Hematopoietic multipotent progenitor cell treated with erythropoietin and hydrocortisone succinate and interleukin-3 and kit ligand, for 4 days (in vitro differentiated cells): ENCODE data around the gene SCYGR7.
"Not testable (repeated sequence)": the region's sequence is repeated elsewhere in the genome, so short reads cannot be mapped to it uniquely, and the experiment has no call there.

Source experiments
- DNase-seq: peaks from one replicate; pipeline ENCODE4 v3.0.0-alpha.2; 2015

SCYGR7 gene

GRCh38 chr2:227728035-227728434 lies at the start of gene SCYGR7:
Gene SCYGR7, plus strand, starts transcription at chr2:227728335. Its CDS starts 0 bp downstream, at chr2:227728335.
- DNase-seq, result no peak

- no peak for DNase-seq
Measured at GRCh38 chr2:227684258-227684657, 43.9 kb upstream of the SCYGR7 start.

DNA sequence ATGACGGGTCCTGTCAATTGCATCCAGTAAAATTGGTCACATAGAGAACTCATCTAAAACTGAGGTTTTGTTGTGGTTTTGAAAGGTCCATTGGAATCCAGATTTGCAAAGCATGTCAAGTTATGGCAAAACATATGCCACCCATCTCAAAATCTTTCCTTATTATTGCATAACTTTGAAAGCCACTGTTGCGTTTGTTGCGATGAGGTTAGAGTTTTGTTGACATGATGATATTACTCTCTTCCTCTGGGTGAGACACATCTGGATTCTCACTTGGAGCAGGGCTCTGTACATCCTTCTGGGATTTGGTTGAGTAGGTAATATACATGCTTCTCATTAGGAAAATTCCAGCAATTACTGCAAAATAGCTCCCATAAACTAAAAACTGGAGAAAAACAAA lies 40.9 kb upstream of the SCYGR7 start:
- DNase-seq, result no peak

DNA sequence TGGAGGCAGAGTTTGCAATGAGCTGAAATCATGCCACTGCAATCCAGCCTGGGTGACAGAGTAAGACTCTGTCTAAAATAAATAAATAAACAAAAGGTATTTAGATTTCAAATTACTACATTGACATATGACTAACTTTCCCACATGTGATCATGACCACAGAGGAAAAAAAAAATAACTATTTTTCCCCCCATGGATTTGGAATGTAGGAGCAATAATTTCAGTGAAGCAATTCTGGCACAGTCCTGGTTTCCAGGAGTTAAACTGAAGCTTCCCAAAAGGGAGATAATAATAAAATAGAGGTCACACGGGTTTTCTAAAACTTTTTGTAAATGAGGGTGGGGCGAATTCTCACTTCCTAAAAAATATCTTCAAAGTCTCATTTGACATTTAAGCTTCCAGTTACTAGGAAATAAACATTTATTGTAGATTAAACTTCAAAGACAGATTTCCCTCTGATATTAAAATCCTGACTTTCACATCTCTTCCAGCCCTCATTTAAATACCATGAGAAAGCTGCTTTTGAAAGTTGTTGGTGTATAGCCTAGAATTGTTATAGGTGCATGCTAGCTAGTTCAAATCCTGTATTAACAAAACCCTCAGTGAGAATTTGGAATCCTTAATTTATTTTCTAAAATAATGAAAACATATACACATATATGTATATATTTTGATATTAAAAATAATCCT lies 31.0 kb upstream of the SCYGR7 start:
- DNase-seq, result no peak

DNA sequence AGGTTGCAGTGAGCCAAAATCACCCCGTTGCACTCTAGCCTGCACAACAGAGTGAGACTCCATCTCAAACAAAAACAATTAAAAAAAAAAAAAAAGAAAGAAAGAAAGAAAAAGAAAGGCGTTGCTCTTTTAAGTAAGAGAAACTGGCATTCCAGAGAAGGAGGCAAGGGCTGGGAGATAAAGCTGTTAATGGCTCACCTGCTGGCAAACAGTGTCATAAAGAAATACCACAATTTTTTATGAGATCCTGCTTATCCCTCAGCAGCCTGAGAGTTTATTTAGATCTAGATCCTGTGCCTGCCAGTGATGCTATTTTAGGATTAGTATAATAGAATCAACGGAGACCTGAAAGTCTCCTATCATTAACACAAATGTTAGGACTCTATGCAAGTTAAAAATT lies 26.6 kb upstream of the SCYGR7 start:
- no peak for DNase-seq

DNA sequence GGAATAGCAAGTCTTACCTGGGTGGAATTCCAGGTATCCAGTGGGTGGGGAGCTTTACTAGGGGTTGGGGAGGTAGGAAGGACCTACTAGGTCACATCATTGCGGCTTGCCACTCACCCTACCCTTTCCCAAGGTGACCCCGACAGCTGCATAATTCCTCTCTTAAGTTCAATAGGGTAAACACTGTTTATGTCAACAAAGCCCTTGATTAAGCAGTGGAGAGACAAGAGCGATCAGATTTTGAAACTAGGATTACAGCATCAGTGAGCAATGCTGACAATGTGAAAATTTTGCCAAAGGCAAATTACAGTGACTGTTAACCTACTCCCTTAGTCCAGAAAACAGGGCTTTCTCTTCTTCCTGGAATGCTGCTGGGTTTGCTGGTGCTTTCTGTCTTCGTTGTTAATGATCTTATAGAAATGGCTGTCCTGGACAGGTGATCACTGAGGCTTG lies 24.8 kb upstream of the SCYGR7 start:
- no peak for DNase-seq

GRCh38 chr2:227703961-227704360 lies 24.2 kb upstream of the SCYGR7 start:
- DNase-seq, result no peak

GRCh38 chr2:227706859-227707258 lies 21.3 kb upstream of the SCYGR7 start:
- no peak for DNase-seq

GRCh38 chr2:227707390-227707789 lies 20.7 kb upstream of the SCYGR7 start:
- DNase-seq, result no peak

DNA sequence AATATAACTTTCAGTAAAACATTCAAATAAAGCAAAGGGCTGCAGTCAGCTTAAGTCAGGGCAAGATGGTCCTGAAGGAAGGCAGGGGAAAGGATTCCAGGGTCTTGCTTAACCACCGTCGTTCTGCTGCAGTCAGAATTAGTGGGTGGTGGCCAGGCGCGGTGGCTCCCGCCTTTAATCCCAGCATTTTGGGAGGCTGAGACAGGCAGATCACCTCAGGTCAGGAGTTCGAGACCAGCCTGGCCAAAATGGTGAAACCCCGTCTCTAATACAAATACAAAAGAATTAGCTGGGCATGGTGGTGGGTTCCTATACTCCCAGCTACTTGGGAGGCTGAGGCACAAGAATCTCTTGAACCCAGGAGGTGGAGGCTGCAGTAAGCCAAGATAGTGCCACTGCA lies 17.1 kb upstream of the SCYGR7 start:
- no peak for DNase-seq

DNA sequence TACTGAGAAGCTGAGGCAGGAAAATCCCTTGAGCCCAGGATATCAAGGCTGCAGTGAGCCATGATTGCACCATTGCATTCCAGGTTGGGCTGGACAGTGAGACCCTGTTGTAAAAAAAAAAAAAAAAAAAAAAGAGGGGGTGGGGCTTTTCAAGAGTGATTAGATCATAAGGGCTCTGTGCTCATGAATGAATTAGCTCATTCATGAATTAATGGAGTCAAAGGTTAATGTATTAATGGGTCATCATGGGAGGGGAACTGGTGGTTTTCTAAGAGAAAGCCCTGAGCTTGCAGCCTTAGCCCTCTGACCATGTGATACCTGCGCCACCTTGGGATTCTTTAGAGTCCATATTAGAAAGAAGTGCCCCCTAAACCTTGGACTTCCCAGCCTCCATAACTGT lies 14.8 kb upstream of the SCYGR7 start:
- DNase-seq, result no peak

- no peak for DNase-seq
Measured at GRCh38 chr2:227716501-227716900, 11.6 kb upstream of the SCYGR7 start.

GRCh38 chr2:227717687-227718567 lies 10.2 kb upstream of the SCYGR7 start, which contains the start of gene SLC19A3:
Gene SLC19A3, minus strand, starts transcription at chr2:227718028. Its CDS starts 15,710 bp downstream, at chr2:227702318.
- DNase-seq, result peak; percentile 20

GRCh38 chr2:227719641-227720040 lies 8.5 kb upstream of the SCYGR7 start:
- no peak for DNase-seq

- no peak for DNase-seq
Measured at GRCh38 chr2:227720680-227721079, 7.5 kb upstream of the SCYGR7 start.

DNA sequence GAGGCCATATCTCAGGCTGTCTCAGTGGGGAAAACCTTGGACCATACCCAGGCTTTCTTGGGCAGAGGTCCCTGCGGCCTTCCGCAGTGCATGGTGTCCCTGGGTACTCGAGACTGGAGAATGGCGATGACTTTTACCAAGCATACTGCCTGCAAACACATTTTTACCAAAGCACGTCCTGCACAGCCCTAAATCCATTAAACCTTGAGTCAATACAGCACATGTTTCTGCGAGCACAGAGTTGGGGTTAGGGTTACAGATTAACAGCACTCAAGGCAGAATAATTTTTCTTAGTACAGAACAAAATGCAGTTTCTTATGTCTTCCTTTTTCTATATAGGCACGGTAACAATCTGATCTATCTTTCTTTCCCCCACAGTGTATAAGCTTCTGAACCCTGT lies 5.3 kb upstream of the SCYGR7 start:
- not testable (repeated sequence) for DNase-seq

DNA sequence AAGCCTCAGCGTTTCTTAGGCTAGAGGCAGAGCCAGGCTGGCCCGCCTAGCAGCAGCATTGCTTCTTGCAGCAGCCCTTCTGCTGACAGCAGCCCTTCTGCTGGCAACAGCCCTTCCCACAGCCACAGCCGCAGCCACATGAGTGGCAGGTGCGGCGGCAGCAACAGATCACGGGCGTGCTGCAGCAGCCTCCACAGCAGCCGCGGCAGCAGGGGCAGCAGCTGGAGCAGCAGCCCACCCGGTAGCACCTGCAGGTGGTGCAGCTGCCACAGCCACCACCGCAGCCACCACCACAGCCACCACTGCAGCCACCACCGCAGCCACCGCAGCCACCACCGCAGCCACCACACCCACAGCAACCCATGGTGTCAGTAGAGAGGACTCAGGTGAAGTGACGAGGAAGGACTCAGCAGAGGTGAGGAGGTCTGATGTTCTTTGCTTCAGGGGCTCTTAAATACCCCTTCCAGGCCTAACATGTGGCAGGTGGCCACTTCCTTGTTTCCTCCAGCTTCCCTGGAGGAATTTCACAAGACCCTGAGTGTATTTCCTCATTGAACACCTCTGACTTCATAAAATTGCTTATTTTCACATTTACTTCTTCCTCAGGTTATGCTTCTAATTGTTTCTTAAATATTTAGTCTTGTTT lies 3.6 kb upstream of the SCYGR7 start, which contains the start of gene SCYGR6:
Gene SCYGR6 (minus strand): TSS at position 364 of the 646 bp plus-strand sequence. CDS start 0 bp downstream, at position 364.
- DNase-seq, result no peak

- no peak for DNase-seq
Measured at GRCh38 chr2:227739351-227739750, 11.2 kb downstream of the SCYGR7 start.

GRCh38 chr2:227740705-227741104 lies 12.6 kb downstream of the SCYGR7 start:
- not testable (repeated sequence) for DNase-seq

DNA sequence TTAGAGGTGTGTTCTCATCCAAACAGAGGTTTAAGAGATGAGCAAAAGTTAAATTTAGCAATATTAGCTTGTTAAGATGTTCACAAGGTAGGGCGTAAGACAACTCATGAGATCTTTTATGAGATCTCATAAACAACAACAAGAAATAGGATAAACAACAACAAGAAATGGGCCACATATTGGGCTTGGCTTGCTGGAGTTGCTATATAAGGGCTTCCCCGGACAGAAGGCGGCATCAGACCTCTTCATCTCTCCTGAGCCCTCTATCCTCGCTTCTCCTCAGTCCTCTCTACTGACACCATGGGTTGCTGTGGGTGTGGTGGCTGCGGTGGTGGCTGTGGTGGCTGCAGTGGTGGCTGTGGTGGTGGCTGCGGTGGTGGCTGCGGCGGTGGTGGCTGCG lies 17.5 kb downstream of the SCYGR7 start, which contains the start of gene SCYGR8:
Gene SCYGR8 (plus strand): TSS at position 301 of the 400 bp plus-strand sequence. CDS start 0 bp downstream, at position 301.
- DNase-seq, result no peak

DNA sequence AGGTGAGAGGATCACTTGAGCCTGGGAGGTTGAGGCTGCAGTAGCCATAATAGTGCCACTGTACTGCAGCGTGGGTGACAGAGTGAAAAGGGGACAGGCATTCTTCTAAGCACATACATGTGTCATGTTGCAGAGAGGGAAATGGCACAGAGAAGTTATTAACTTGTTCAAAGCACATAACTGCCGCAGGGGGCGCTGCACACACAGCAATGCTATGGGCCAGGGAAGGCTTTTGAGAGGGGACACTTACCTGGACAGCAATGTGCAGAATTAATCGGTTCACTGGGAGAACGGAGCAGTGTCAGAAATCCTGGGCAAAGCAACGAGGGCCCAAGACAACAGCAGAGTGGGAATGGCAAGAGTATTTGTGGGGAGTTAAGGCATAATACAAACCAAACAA lies 19.9 kb downstream of the SCYGR7 start:
- DNase-seq, result no peak

DNA sequence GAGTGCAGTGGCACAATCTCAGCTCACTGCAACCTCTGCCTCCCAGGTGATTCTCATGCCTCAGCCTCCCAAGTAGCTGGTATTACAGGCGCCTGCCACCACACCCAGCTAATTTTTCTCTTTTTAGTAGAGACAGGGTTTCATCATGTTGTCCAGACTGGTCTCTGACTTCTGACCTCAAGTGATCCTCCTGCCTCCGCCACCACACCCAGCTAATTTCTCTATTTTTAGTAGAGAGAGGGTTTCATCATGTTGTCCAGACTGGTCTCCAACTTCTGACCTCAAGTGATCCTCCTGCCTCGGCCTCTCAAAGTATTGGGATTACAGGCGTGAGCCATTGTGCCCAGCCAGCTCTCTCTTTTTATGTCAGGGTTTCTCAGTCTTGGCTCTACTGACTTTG lies 28.1 kb downstream of the SCYGR7 start:
- DNase-seq, result not testable (repeated sequence)
